Endodermal cell (in vitro differentiated cells): ENCODE results near the gene HOXD11. TPM values are rescaled to one million over a fixed set of nuclear protein-coding genes. Genes with fewer than 3 reads are reported as not detected.

ENCODE experiments used
- DNase-seq: peaks from one replicate; pipeline ENCODE4 v3.0.0-alpha.2; 2017
- H3K27ac ChIP-seq: 2 replicates; pipeline ENCODE4 v1.5.1; 2013; ENCODE audit warnings: mild to moderate bottlenecking, low read depth, low read length, moderate library complexity
- H3K27me3 ChIP-seq: 2 replicates; pipeline ENCODE4 v1.6.1; 2013; ENCODE audit warnings: mild to moderate bottlenecking, low read length, moderate library complexity; ENCODE audit not compliant: insufficient read depth, control insufficient read depth, poor library complexity, severe bottlenecking
- H3K36me3 ChIP-seq: 2 replicates; pipeline ENCODE4 v1.7.0; 2013; ENCODE audit warnings: mild to moderate bottlenecking, low read length, moderate library complexity; ENCODE audit not compliant: control insufficient read depth, insufficient read depth
- H3K4me1 ChIP-seq: one replicate; pipeline ENCODE4 v1.7.0; 2013; ENCODE audit warnings: low read length; ENCODE audit not compliant: control insufficient read depth, insufficient read depth
- H3K4me3 ChIP-seq: 2 replicates; pipeline ENCODE4 v1.5.1; 2013; ENCODE audit warnings: mild to moderate bottlenecking, low read length, moderate library complexity
- H3K9ac ChIP-seq: 2 replicates; pipeline ENCODE4 v1.6.1; 2013; ENCODE audit warnings: mild to moderate bottlenecking, low read length, moderate library complexity; ENCODE audit not compliant: poor library complexity, severe bottlenecking; ENCODE audit errors: extremely low read depth
- H3K9me3 ChIP-seq: 2 replicates; pipeline ENCODE4 v1.6.1; 2013; ENCODE audit warnings: mild to moderate bottlenecking, low read length, moderate library complexity; ENCODE audit not compliant: control insufficient read depth
- H3K27ac Mint-ChIP-seq: 2 replicates; pipeline ENCODE4 v1.8.0; 2020; ENCODE audit warnings: mixed read lengths
- H3K27me3 Mint-ChIP-seq: 2 replicates; pipeline ENCODE4 v1.8.0; 2021; ENCODE audit warnings: mild to moderate bottlenecking, mixed read lengths; ENCODE audit not compliant: insufficient read depth
- H3K36me3 Mint-ChIP-seq: 2 replicates; pipeline ENCODE4 v1.8.0; 2020; ENCODE audit warnings: low read depth, mixed read lengths
- H3K4me1 Mint-ChIP-seq: 2 replicates; pipeline ENCODE4 v1.8.0; 2020; ENCODE audit warnings: mixed read lengths
- H3K4me3 Mint-ChIP-seq: 2 replicates; pipeline ENCODE4 v1.8.0; 2020; ENCODE audit warnings: mild to moderate bottlenecking, moderate library complexity, mixed read lengths
- H3K9me3 Mint-ChIP-seq: 2 replicates; pipeline ENCODE4 v1.8.0; 2020; ENCODE audit warnings: mild to moderate bottlenecking, mixed read lengths
- CTCF ChIP-seq: fragments of 200-600 bp; sonication (generic); conservative IDR thresholded peaks from 2 replicates; pipeline ENCODE4 v1.5.0; 2021; ENCODE audit warnings: antibody characterized with exemption, mild to moderate bottlenecking
- WGBS, 2 experiments: methylation state at CpG; one replicate each; pipeline versions ENCODE4 v1.1.5 to v1.1.7; 2013; ENCODE audit warnings: missing lambda C conversion rate in 2 of 2, mixed read lengths in 1 of 2; ENCODE audit not compliant: insufficient coverage in 1 of 2, insufficient read length in 1 of 2; 5-methylcytosine and 5-hydroxymethylcytosine counted together
- total RNA-seq, 2 donors: library from RNA; stranded (reverse); fragmentation: NEBNext Ultra II Directional in 1 of 2; extraction: Animal tissue kit (Norgen Biotek cat#: 25700) in 1 of 2; gene quantifications; 2 replicates in 1 of 2; 3 replicates in 1 of 2; pipeline ENCODE4 v1.2.1, GENCODE V29; 2021

Gene HOXD11
- total RNA-seq, 2 donors from 2014 or later, result not detected

GRCh38 chr2:176129813-176130146 lies 22.7 kb downstream of the HOXD11 start:
- H3K27ac Mint-ChIP-seq, result no peak overlapping the region
- TF ChIP-seq CTCF, result no peak
- no peak overlapping the region for H3K4me3 ChIP-seq
- 1 to 2% methylated on average over 9 to 43 of the region's 43 CpGs for WGBS, 2 experiments
- no peaks in the 10 kb centered on the region for H3K36me3 Mint-ChIP-seq
- H3K4me3 Mint-ChIP-seq, result peak overlapping the region; percentile 33
- H3K9me3 ChIP-seq, result no peaks in the 10 kb centered on the region
- no peaks in the 10 kb centered on the region for H3K9me3 Mint-ChIP-seq
- peaks cover 100% of the 10 kb centered on the region for H3K27me3 ChIP-seq
- H3K36me3 ChIP-seq, result no peaks in the 10 kb centered on the region
- DNase-seq, result peak; percentile 61
- peaks cover 96% of the 10 kb centered on the region for H3K27me3 Mint-ChIP-seq
- no peaks in the 10 kb centered on the region for H3K4me1 ChIP-seq
- H3K4me1 Mint-ChIP-seq, result peaks cover 12% of the 10 kb centered on the region
- H3K9ac ChIP-seq, result no peak overlapping the region
- no peak overlapping the region for H3K27ac ChIP-seq

- Histone ChIP-seq H3K4me3 (no peak overlapping the region), H3K4me1 (no peaks in the 10 kb centered on the region), H3K36me3 (no peaks in the 10 kb centered on the region), H3K27ac (no peak overlapping the region), H3K9ac (no peak overlapping the region), H3K9me3 (no peaks in the 10 kb centered on the region), H3K27me3 (peaks cover 100% of the 10 kb centered on the region)
- no peak overlapping the region for H3K27ac Mint-ChIP-seq
- peak overlapping the region; percentile 33 for H3K4me3 Mint-ChIP-seq
- peaks cover 12% of the 10 kb centered on the region for H3K4me1 Mint-ChIP-seq
- WGBS, 2 experiments, result 1 to 2% methylated on average over 13 to 100 of the region's 100 CpGs
- H3K36me3 Mint-ChIP-seq, result no peaks in the 10 kb centered on the region
- H3K9me3 Mint-ChIP-seq, result no peaks in the 10 kb centered on the region
- H3K27me3 Mint-ChIP-seq, result peaks cover 96% of the 10 kb centered on the region
- peak; percentile 78 for DNase-seq
- no peak for TF ChIP-seq CTCF
Measured at GRCh38 chr2:176130147-176130956, 23.3 kb downstream of the HOXD11 start.

DNA sequence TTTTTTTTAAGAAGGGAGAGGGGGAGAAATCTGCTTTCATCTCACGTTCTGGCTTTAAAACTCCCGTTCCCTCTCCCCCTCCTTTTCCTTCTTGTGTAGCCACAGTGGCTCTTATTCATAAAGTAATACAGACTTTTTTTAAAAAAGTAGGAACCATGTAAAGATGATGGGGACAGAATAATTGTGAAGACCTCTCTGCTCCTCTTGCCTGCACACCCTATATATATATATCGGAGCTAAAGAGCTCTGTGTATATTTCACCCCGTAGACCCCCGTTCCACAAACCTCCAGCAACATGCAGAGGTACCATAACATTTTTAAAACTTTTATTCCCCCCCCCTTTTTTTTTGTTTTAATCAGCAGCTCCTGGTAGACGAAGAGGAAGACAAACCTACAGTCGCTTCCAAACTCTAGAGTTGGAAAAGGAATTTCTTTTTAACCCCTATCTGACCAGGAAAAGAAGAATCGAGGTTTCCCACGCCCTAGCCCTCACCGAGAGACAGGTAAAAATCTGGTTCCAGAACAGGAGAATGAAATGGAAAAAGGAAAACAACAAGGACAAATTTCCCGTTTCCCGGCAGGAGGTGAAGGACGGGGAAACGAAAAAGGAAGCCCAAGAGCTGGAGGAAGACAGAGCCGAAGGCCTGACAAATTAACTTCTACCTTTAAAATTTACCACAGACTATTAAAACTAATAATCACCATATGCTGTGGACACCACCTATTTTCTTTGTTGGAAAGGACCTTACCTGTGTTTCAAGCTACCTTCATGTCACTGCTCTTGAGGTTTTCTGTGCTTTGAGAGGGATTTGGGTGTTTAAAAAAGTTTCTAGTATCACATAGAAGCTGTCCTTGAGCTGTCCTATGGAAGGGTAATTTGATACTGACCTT lies 24.1 kb downstream of the HOXD11 start:
- H3K27ac ChIP-seq, result no peak overlapping the region
- no peaks in the 10 kb centered on the region for H3K9me3 ChIP-seq
- Mint-ChIP-seq H3K4me1 (peaks cover 12% of the 10 kb centered on the region), H3K4me3 (no peak overlapping the region), H3K36me3 (no peaks in the 10 kb centered on the region), H3K9me3 (no peaks in the 10 kb centered on the region), H3K27ac (no peak overlapping the region), H3K27me3 (peaks cover 96% of the 10 kb centered on the region)
- no peaks in the 10 kb centered on the region for H3K36me3 ChIP-seq
- TF ChIP-seq CTCF, result no peak
- no peak overlapping the region for H3K4me3 ChIP-seq
- no peak for DNase-seq
- H3K9ac ChIP-seq, result no peak overlapping the region
- peaks cover 100% of the 10 kb centered on the region for H3K27me3 ChIP-seq
- WGBS, 2 experiments, result 13 to 17% methylated on average over 10 to 13 of the region's 15 CpGs
- H3K4me1 ChIP-seq, result no peaks in the 10 kb centered on the region
